ENCODE results near the gene CNTN1. TPM values are rescaled to one million over a fixed set of nuclear protein-coding genes. Genes with fewer than 3 reads are reported as not detected.

CNTN1 gene
- total and polyA plus RNA-seq, 2 of the 8 experiments (the other 6 are each of a cell fraction or from before 2014, with no cell fraction given) = 7.2 to 21.8 TPM

- CTCF ChIA-PET (ENCODE audit: partially characterized antibody) = no interaction called here
- Histone ChIP-seq H3K9me3 (ENCODE audit: insufficient read depth in 2 of 2, low read depth in 1 of 2, low read length in 1 of 2) (no peaks in the 10 kb centered on the region), H4K91ac (replicated peaks; ENCODE audit: insufficient read length, low read length) (no peak overlapping the region), H3K4me1 (replicated peaks in 1 of 4; ENCODE audit: control insufficient read depth in 3 of 4, insufficient read depth in 4 of 4, low read length in 3 of 4) (no peaks in the 10 kb centered on the region), H2BK12ac (ENCODE audit: low read depth, low read length) (no peak overlapping the region), H3K79me2 (ENCODE audit: control insufficient read depth in 1 of 2, insufficient read depth in 2 of 2, low read length in 2 of 2) (no peaks in the 10 kb centered on the region), H4K20me1 (replicated peaks in 1 of 2; ENCODE audit: control insufficient read depth in 1 of 2, insufficient read depth in 2 of 2, low read length in 2 of 2) (no peaks in the 10 kb centered on the region), H3K4me2 (ENCODE audit: insufficient read depth in 1 of 2, low read depth in 2 of 2, low read length in 2 of 2) (no peak overlapping the region), H3K27ac (ENCODE audit: low read depth, low read length) (no peak overlapping the region), H3K36me3 (ENCODE audit: control insufficient read depth in 2 of 4, insufficient read depth in 4 of 4, low read length in 3 of 4) (no peaks in the 10 kb centered on the region), H2BK120ac (replicated peaks; ENCODE audit: low read depth, low read length) (no peak overlapping the region), H3K27me3 (replicated peaks in 1 of 4; ENCODE audit: control insufficient read depth in 3 of 4, extremely low read depth in 1 of 4, insufficient read depth in 3 of 4, low read length in 3 of 4) (no peaks in the 10 kb centered on the region), H2BK20ac (ENCODE audit: low read length) (no peak overlapping the region), H2BK5ac (ENCODE audit: low read depth, low read length) (no peak overlapping the region), H3K4ac (replicated peaks; ENCODE audit: insufficient read length, low read depth, low read length) (no peak overlapping the region), H4K8ac (ENCODE audit: extremely low read depth, insufficient read depth, low read length) (no peak overlapping the region), H2AFZ (ENCODE audit: low read length) (no peak overlapping the region), H3K56ac (replicated peaks; ENCODE audit: insufficient read length, low read depth, low read length) (no peak overlapping the region), H3K23ac (ENCODE audit: insufficient read length) (no peak overlapping the region), H3K4me3 (ENCODE audit: extremely low read depth in 1 of 4, insufficient read depth in 2 of 4, low read depth in 3 of 4, low read length in 4 of 4) (no peak overlapping the region), H3K18ac (ENCODE audit: extremely low read depth, low read length) (no peak overlapping the region), H3K79me1 (ENCODE audit: low read depth, low read length) (no peaks in the 10 kb centered on the region), H3K9ac (replicated peaks in 1 of 4; ENCODE audit: extremely low read depth in 1 of 4, low read depth in 3 of 4, low read length in 3 of 4) (no peak overlapping the region), H2BK15ac (ENCODE audit: low read length) (no peak overlapping the region), H3K23me2 (ENCODE audit: low read depth, low read length) (no peaks in the 10 kb centered on the region), H3K14ac (ENCODE audit: insufficient read length) (no peak overlapping the region), H2AK5ac (ENCODE audit: low read depth, low read length) (no peak overlapping the region), H4K5ac (ENCODE audit: insufficient read length, low read depth, low read length) (no peak overlapping the region)
- DNase-seq (ENCODE audit: low read depth in 1 of 2, low spot score in 2 of 2) = no peak
- WGBS, 2 experiments (ENCODE audit: extremely low coverage in 1 of 2, insufficient coverage in 1 of 2, insufficient read length in 1 of 2, insufficient replicate concordance in 2 of 2, low coverage in 1 of 2, low lambda C conversion rate in 2 of 2, missing lambda C conversion rate in 1 of 2) = 94% methylated on average over 3 of the region's 3 CpGs; no CpG with 5 or more reads in 1 of the 2 experiments
- peak; percentile 32 for FAIRE-seq
- no peak for TF ChIP-seq CREB1 (IDR thresholded peaks at IDR 0.05)
- no peak for TF ChIP-seq EZH2 (IDR thresholded peaks at IDR 0.05; ENCODE audit: low read depth, low read length, severe bottlenecking)
- POLR2A ChIA-PET (ENCODE audit: partially characterized antibody) = no interaction called here
Measured at GRCh38 chr12:40911676-40912075, 219.4 kb downstream of the CNTN1 start.

Data from H1 (cell line).